Activated CD8-positive, alpha-beta memory T cell treated with anti-CD3 and anti-CD28 coated beads for 36 hours (primary cell): ENCODE results near the gene CHRM4. TPM values are rescaled to one million over a fixed set of nuclear protein-coding genes. Genes with fewer than 3 reads are reported as not detected.

Experiments
- CTCF ChIA-PET: fragments of 350-600 bp; sonication (Branson Sonifier 250); formaldehyde crosslinking; loops from one replicate; lab custom pipeline; 2021; ENCODE audit warnings: antibody characterized with exemption; lab: Charles Lee
- POLR2A ChIA-PET: fragments of 350-600 bp; sonication (Branson Sonifier 250); formaldehyde crosslinking; loops from one replicate; lab custom pipeline; 2021; ENCODE audit warnings: antibody characterized with exemption; lab: Charles Lee
- total RNA-seq, 2 experiments: library from RNA; stranded (reverse); gene quantifications; one replicate each; pipeline ENCODE4 v1.2.3, GENCODE V29; 2021

The CHRM4 gene
- not detected for total RNA-seq

DNA sequence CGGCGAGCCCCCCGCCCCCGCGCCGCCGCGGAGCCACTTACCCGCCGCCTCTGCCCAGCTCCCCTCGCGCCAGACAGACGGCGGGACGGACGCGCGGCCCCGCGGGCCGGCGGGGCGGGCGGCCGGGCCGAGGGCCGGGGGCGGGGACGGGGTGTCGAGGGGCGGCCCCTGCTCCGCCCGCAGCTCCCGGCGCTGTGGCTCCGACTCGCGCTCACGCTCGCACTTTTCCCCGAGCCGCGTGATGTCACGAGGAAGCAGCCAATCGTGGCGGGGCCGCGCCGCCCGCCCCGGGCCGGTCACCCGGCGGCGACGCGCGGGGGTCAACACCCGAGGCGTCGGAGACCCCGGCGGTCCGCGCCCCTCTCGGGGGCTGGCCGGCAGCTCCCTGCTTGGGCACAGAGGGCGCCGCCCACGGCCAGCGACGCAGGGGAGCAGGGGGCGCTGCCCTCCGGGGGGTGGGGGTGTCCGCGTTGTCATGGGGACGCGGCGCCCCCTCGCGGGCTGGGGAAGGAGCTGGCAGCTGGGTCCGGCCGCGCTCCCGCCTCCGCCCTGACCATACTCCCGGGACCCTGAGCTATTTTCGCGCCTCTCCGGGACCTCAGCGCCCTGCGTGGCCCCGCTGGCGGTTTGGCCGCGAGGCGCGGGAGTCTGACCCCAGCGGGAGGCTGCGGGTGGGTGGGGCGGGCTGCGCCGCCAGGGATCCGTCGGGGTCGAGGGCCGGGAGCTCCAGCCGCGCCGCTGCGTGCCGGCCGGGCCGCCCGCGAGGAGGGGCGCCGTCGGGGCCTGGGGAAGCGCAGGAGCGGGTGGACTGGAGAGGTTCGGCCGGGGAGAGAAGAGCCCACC is at the start of gene CHRM4:
Gene CHRM4, minus strand, starts transcription at position 199 of the 843 bp plus-strand sequence. CDS start 5,219 bp downstream, outside the sequence.
- POLR2A ChIA-PET = interaction anchor here (0.6 to 1.0 kb wide), 3 partner anchors 137 to 1142 kb away, joined by 3 to 11 read pairs (median 3); no protein-coding TSS in a partner anchor
- CTCF ChIA-PET = interaction anchor here (0.8 to 1.6 kb wide), 10 partner anchors 8 to 137 kb away, joined by 3 to 7 read pairs (median 4); partner anchors contain the start of gene DGKZ

DNA sequence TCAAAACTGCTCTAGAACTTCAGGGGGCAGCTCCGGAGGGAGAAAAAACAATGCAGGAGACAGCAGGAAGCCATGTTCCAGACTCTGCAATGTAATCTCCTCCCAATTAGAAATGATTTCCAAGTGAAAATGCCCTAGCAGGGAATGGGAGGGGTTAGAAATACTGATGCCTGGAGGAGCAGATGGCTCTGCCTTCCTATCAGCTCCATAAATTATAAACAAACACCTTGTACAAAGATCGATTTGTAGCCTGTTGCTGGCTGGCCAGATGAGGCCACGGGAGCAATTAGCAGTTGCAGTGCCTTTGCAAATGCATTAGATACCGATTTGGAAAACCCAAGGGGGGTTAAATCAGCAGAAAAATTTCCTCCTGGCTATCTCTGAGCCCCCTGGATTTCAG is 46.6 kb upstream of the CHRM4 start:
- CTCF ChIA-PET = no interaction called here
- POLR2A ChIA-PET = no interaction called here

DNA sequence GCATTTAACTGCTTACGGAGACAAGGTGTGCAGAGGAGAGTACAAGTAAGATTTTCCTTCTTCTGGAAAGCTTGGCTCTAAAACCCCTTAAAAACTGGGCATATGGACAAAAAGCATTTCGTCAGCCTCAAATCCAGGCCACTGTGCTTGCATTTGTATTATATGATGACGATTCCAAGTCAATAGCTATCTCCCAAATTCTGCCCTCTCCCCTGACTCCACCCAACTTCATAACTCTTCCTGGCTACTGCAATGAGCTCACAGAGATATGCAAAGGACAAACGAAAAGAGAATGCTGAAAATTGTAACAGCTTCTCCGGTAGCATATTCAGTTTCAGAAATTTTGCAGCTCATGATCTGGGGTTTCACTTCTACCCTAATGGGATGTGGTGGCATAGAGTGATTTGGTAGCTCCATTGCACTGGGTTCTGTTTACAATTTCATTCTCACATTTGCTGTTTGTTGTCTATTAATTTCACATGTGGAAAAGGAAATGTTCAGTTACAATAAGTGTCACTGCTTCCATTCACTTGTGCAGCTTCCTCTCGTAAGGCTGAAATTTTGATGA is 45.6 kb upstream of the CHRM4 start:
- ChIA-PET CTCF (interaction anchor here (1.2 kb wide), 1 partner anchor 53 kb away, joined by 3 read pairs; no protein-coding TSS in a partner anchor), POLR2A (no interaction called here)

DNA sequence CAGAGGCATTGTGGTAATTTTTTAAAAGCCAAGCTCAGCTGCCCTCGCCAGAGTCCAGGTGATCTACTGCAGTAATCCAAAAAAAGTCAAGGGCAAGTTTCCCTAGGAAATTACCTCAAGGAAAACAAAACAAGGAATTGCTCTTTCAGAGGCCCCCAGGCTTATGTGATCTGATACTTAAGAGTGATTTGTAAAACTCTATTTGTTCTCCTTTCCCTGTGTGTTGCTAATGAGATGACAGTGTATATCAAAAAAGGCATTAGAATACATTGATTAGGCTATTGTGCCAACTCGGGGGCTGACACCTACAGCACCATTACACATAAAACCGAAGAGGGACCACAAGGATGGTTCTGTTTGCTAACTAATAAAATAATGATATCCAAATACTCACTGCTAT is 44.5 kb upstream of the CHRM4 start:
- POLR2A ChIA-PET = no interaction called here
- CTCF ChIA-PET = no interaction called here

- ChIA-PET CTCF (no interaction called here), POLR2A (no interaction called here)
These were observed 44.1 kb upstream of the CHRM4 start for GRCh38 chr11:46435679-46436078.

GRCh38 chr11:46431211-46431610 is 39.6 kb upstream of the CHRM4 start:
- ChIA-PET CTCF (interaction anchor here (1.0 kb wide), 1 partner anchor 140 kb away, joined by 3 read pairs; no protein-coding TSS in a partner anchor), POLR2A (no interaction called here)

DNA sequence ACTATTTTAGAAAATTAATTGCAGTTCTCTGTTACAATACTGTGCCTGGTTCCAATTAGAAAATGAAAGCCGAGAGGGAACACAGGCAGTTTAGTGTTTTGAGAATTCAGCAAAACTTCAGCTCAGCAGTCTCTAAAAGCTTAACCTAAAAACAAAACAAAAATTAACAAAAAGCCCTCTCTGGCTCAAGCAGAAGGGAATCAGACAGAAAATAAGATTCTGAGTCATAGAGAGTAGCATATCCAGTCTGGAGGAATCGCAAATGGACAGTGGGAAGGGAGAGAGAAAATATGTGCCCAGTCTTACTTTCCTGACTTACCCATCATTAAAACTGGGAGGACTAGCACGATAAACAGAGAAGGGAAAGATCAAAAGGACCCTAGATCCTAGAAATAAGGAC is 38.1 kb upstream of the CHRM4 start:
- CTCF ChIA-PET = no interaction called here
- POLR2A ChIA-PET = no interaction called here

GRCh38 chr11:46427364-46427763 is 35.8 kb upstream of the CHRM4 start:
- CTCF ChIA-PET = no interaction called here

DNA sequence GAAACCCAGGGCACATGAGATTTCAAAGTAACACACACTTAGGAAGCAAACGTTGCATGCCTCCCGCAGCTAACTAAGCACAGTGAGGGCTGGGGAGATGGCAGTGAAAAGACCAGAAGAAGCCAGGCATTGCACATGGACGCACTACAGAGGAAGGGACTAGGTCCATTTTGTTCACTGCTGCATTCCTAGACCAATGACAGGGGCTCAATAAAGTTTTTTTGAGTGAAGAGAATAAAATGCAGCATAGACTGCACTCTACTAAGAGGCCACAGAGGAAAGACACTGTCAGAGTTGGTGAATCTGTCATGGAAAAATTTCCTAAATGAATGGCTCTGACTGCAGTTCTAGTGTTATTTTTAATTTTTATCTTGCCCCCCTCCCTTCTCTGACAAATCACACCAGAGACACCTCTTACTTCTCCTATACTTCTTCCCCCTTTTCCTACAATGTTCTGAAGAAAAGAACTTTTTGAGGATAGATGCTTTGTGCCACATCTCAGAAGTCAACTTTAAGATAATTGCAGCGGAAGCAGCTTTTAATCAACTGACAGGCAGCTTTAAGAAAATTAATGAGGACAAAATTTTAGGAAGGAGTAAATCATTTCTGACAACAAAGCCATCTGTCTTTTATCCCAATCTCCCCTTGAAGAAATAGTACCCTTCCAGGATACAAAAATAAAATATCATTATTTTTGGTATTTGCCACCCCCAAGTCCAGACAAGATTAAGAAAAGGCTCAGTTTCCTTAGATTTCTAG is 34.8 kb upstream of the CHRM4 start:
- POLR2A ChIA-PET = no interaction called here
- CTCF ChIA-PET = no interaction called here

More at GRCh38 chr11:46427364-46427763, 35.8 kb upstream of the CHRM4 start:
- POLR2A ChIA-PET = no interaction called here

- ChIA-PET POLR2A (interaction anchor here (0.6 kb wide), 1 partner anchor 29 kb away, joined by 4 read pairs; no protein-coding TSS in a partner anchor), CTCF (no interaction called here)
These were observed 31.0 kb upstream of the CHRM4 start for GRCh38 chr11:46422588-46422987.

GRCh38 chr11:46421257-46421880 is 29.8 kb upstream of the CHRM4 start:
- ChIA-PET CTCF (no interaction called here), POLR2A (no interaction called here)

- ChIA-PET CTCF (no interaction called here), POLR2A (no interaction called here)
These were observed 28.9 kb upstream of the CHRM4 start for GRCh38 chr11:46420513-46420912.

- ChIA-PET POLR2A (interaction anchor here (0.5 to 0.6 kb wide), 2 partner anchors 306 to 1354 kb away, joined by 3 to 4 read pairs; no protein-coding TSS in a partner anchor), CTCF (no interaction called here)
These were observed 27.2 kb upstream of the CHRM4 start for GRCh38 chr11:46418751-46419150.

GRCh38 chr11:46417711-46418110 is 26.1 kb upstream of the CHRM4 start:
- POLR2A ChIA-PET = no interaction called here

DNA sequence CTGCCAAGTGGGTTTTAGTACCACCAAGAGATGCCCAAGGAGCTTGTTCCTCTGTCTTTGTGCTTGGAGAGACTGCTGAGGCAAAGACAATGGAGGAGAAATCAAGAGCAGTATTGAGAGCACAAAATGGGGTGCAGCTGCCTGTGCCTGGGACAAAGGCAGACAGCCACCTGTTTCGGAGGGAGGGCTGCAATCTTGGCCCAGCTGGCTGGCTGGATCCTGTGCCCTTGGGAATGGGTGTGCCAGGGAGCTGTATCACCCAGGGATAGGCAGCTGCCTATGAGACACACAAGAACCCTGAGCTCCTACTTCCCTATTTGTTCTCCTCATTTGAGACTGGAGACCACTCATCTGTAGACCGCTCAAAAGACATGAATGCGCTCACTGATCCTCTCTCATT is 23.3 kb upstream of the CHRM4 start:
- ChIA-PET POLR2A (no interaction called here), CTCF (interaction anchor here (0.6 to 0.9 kb wide), 2 partner anchors 11 to 26 kb away, joined by 3 read pairs; no protein-coding TSS in a partner anchor)

More at GRCh38 chr11:46417711-46418110, 26.1 kb upstream of the CHRM4 start:
- CTCF ChIA-PET = no interaction called here

- POLR2A ChIA-PET = no interaction called here
- CTCF ChIA-PET = interaction anchor here (0.9 kb wide), 1 partner anchor 25 kb away, joined by 3 read pairs; no protein-coding TSS in a partner anchor
These were observed 22.9 kb upstream of the CHRM4 start for GRCh38 chr11:46414466-46414796.

DNA sequence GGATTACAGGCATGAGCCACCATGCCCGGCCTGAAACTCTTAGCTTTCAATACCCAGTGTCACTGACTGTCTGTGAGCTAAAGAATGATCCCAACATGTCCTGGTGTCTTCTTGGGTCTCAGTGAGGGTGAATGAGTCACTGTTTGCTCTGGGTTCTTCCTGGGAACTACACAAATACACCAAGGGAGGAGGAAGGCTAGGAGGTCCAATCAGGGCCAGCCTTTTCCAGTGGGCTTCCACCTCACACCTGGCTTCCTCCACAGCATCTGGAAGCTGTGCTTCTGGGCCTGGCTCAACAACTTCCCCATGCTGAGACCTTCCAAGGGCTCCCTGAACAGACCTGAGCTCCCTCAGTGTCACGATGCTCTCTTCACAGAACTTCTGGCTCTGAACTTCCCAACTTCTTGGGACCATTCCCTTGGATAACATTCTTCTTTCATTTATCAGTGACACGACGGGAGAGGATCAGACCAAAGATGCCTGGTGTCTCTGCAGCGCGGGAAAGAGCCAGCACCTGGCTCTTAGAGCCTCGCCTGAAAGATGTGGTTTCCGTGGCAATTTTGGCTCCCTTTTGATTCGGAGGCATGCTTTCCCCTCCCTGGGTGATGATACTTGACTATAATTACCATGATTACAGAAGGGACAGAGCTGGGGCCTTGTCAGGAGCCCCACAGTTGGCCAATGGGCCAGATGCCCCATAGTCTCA is 22.3 kb upstream of the CHRM4 start:
- CTCF ChIA-PET = interaction anchor here (0.9 kb wide), 2 partner anchors 10 to 25 kb away, joined by 3 read pairs; no protein-coding TSS in a partner anchor
- POLR2A ChIA-PET = no interaction called here

DNA sequence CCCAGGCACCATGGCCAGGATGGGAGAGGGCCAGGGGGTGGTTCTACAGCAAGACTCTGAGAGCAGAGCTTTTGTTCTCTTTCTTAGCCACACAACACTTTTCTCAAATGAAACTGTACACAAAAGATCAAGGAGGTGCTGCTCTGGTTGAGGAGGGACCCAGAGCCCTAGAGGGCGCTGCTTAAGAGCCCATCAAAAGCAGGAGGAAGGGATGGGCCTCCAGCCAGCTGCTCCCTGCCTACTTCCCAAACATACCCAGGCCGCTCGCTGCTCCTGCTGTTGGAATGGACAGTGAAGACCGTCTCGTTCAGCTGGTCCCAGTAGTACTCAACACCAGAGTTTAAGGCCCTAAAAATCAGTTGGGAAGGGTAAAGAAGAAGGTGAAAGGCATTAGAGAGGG is 18.4 kb upstream of the CHRM4 start:
- ChIA-PET CTCF (no interaction called here), POLR2A (no interaction called here)
